ENCODE measurements around the gene GLS. TPM values are rescaled to one million over a fixed set of nuclear protein-coding genes. Genes with fewer than 3 reads are reported as not detected.

Gene GLS
- total RNA-seq, 1 donor from 2014 or later: 116 TPM

- Mint-ChIP-seq H3K27me3 (no peaks in the 10 kb centered on the region), H3K4me1 (ENCODE audit: low read depth) (peaks cover 6% of the 10 kb centered on the region), H3K9me3 (ENCODE audit: low read depth) (peaks cover 3% of the 10 kb centered on the region), H3K36me3 (ENCODE audit: insufficient read depth) (peaks cover 21% of the 10 kb centered on the region), H3K27ac (peak overlapping the region; percentile 1), H3K4me3 (ENCODE audit: low read depth) (no peak overlapping the region)
- DNase-seq (ENCODE audit: low spot score, unreplicated experiment): no peak
- TF ChIP-seq CTCF (IDR thresholded peaks at IDR 0.05; ENCODE audit: unreplicated experiment): no peak
Observed at GRCh38 chr2:190961918-190962487, 81.4 kb downstream of the GLS start.

- DNase-seq (ENCODE audit: low spot score, unreplicated experiment): no peak
- H3K9me3 Mint-ChIP-seq (ENCODE audit: low read depth): peaks cover 3% of the 10 kb centered on the region
- H3K4me1 Mint-ChIP-seq (ENCODE audit: low read depth): peaks cover 6% of the 10 kb centered on the region
- H3K4me3 Mint-ChIP-seq (ENCODE audit: low read depth): no peak overlapping the region
- no peak overlapping the region for H3K27ac Mint-ChIP-seq
- peaks cover 22% of the 10 kb centered on the region for H3K36me3 Mint-ChIP-seq (ENCODE audit: insufficient read depth)
- no peak for TF ChIP-seq CTCF (IDR thresholded peaks at IDR 0.05; ENCODE audit: unreplicated experiment)
- H3K27me3 Mint-ChIP-seq: no peaks in the 10 kb centered on the region
Observed at GRCh38 chr2:190963088-190963487, 82.5 kb downstream of the GLS start.

- Mint-ChIP-seq H3K4me3 (ENCODE audit: low read depth) (no peak overlapping the region), H3K27ac (peak overlapping the region; percentile 62), H3K4me1 (ENCODE audit: low read depth) (peaks cover 5% of the 10 kb centered on the region), H3K27me3 (no peaks in the 10 kb centered on the region), H3K36me3 (ENCODE audit: insufficient read depth) (peaks cover 27% of the 10 kb centered on the region), H3K9me3 (ENCODE audit: low read depth) (no peaks in the 10 kb centered on the region)
- DNase-seq (ENCODE audit: low spot score, unreplicated experiment): no peak
- TF ChIP-seq CTCF (IDR thresholded peaks at IDR 0.05; ENCODE audit: unreplicated experiment): no peak
Observed at GRCh38 chr2:190964170-190964795, 83.7 kb downstream of the GLS start.

- Mint-ChIP-seq H3K9me3 (ENCODE audit: low read depth) (no peaks in the 10 kb centered on the region), H3K27ac (no peak overlapping the region), H3K4me3 (ENCODE audit: low read depth) (no peak overlapping the region), H3K36me3 (ENCODE audit: insufficient read depth) (peaks cover 36% of the 10 kb centered on the region), H3K4me1 (ENCODE audit: low read depth) (peaks cover 2% of the 10 kb centered on the region), H3K27me3 (no peaks in the 10 kb centered on the region)
- DNase-seq (ENCODE audit: low spot score, unreplicated experiment): no peak
- no peak for TF ChIP-seq CTCF (IDR thresholded peaks at IDR 0.05; ENCODE audit: unreplicated experiment)
Observed at GRCh38 chr2:190965580-190966222, 85.1 kb downstream of the GLS start.

GRCh38 chr2:190968522-190968921, 87.9 kb downstream of the GLS start:
- H3K36me3 Mint-ChIP-seq (ENCODE audit: insufficient read depth): peaks cover 37% of the 10 kb centered on the region
- no peak overlapping the region for H3K27ac Mint-ChIP-seq

More at GRCh38 chr2:190968522-190968921, 87.9 kb downstream of the GLS start:
- no peak for TF ChIP-seq CTCF (IDR thresholded peaks at IDR 0.05; ENCODE audit: unreplicated experiment)
- Mint-ChIP-seq H3K9me3 (ENCODE audit: low read depth) (no peaks in the 10 kb centered on the region), H3K27me3 (no peaks in the 10 kb centered on the region), H3K4me1 (ENCODE audit: low read depth) (peaks cover under 1% of the 10 kb centered on the region), H3K4me3 (ENCODE audit: low read depth) (no peak overlapping the region)
- DNase-seq (ENCODE audit: low spot score, unreplicated experiment): no peak
